NK-92 (cell line): ENCODE results near the gene NBEA.

Source experiments
- DNase-seq: peaks from one replicate; lab custom pipeline; 2025; ENCODE audit not compliant: unreplicated experiment; lab: John Stamatoyannopoulos, UW

The NBEA gene

GRCh38 chr13:35472323-35472881 lies 530.3 kb downstream of the NBEA start:
- DNase-seq = no peak

- DNase-seq = no peak
These were observed 531.2 kb downstream of the NBEA start for GRCh38 chr13:35473206-35473775.

GRCh38 chr13:35473802-35474201 lies 531.7 kb downstream of the NBEA start:
- DNase-seq = no peak

- DNase-seq = no peak
These were observed 532.6 kb downstream of the NBEA start for GRCh38 chr13:35474496-35475211.

- no peak for DNase-seq
These were observed 533.3 kb downstream of the NBEA start for GRCh38 chr13:35475212-35475959.

GRCh38 chr13:35475960-35476943 lies 534.2 kb downstream of the NBEA start, which contains the start of gene MAB21L1:
MAB21L1 (minus strand) TSS chr13:35476689; CDS start chr13:35476138, 551 bp downstream.
- no peak for DNase-seq

- no peak for DNase-seq
These were observed 535.4 kb downstream of the NBEA start for GRCh38 chr13:35477386-35477946.

GRCh38 chr13:35478271-35479037 lies 536.4 kb downstream of the NBEA start:
- DNase-seq = no peak

- no peak for DNase-seq
These were observed 537.0 kb downstream of the NBEA start for GRCh38 chr13:35479038-35479492.

- DNase-seq = no peak
These were observed 537.6 kb downstream of the NBEA start for GRCh38 chr13:35479706-35480105.

- no peak for DNase-seq
These were observed 538.3 kb downstream of the NBEA start for GRCh38 chr13:35480346-35480745.

GRCh38 chr13:35481777-35482176 lies 539.7 kb downstream of the NBEA start:
- DNase-seq = no peak

GRCh38 chr13:35482527-35482926 lies 540.5 kb downstream of the NBEA start:
- DNase-seq = no peak

- no peak for DNase-seq
These were observed 541.7 kb downstream of the NBEA start for GRCh38 chr13:35483761-35484160.

- DNase-seq = no peak
These were observed 542.3 kb downstream of the NBEA start for GRCh38 chr13:35484384-35484783.

- DNase-seq = no peak
These were observed 543.4 kb downstream of the NBEA start for GRCh38 chr13:35485424-35485823.

GRCh38 chr13:35489050-35489449 lies 547.0 kb downstream of the NBEA start:
- no peak for DNase-seq

- DNase-seq = no peak
These were observed 553.9 kb downstream of the NBEA start for GRCh38 chr13:35496006-35496405.

GRCh38 chr13:35496761-35497386 lies 554.8 kb downstream of the NBEA start:
- no peak for DNase-seq
